ENCODE data around the gene TMC6.
"Not testable (repeated sequence)": the region's sequence is repeated elsewhere in the genome, so short reads cannot be mapped to it uniquely, and the experiment has no call there.

TMC6 gene

DNA sequence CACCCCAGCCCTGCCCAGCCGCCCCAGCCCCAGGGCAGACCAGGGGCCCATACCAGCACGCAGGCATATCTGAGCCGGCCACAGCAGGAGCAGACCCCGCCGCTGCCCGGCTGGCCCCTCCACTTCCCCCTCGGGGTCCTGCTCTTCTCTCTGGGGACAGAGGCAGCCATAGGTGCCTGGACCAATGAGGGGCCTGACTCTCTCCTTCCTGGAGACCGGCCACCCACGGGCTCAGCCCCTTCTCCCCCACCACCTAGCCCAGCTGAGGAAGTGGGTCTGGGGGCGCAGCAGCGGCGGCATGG is 3.8 kb downstream of the TMC6 start:
- no peak for DNase-seq (ENCODE audit: low read depth in 2 of 2)

- no peak for DNase-seq (ENCODE audit: low read depth in 2 of 2)
These were observed 4.3 kb downstream of the TMC6 start for GRCh38 chr17:78124081-78124835.

- DNase-seq (ENCODE audit: low read depth in 2 of 2), result no peak
These were observed 5.2 kb downstream of the TMC6 start for GRCh38 chr17:78123258-78123929.

DNA sequence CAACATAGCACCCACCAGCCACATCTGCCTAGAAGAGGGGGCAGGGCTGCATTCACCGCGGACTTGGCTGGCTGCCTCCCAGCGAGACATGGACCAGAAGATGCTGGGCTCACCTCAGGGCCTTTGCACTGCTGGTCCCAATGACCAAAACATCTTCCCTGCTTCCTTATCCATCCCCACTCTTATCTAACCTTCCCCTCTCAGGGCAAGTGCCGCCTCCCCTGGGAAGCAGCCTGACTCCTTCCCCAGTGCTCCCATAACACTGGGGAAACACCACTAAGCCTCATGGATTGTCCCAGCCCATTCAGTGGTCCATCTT is 5.7 kb downstream of the TMC6 start:
- DNase-seq (ENCODE audit: low read depth in 2 of 2), result no peak

GRCh38 chr17:78122216-78122930 is 6.2 kb downstream of the TMC6 start:
- DNase-seq (ENCODE audit: low read depth in 2 of 2), result no peak

DNA sequence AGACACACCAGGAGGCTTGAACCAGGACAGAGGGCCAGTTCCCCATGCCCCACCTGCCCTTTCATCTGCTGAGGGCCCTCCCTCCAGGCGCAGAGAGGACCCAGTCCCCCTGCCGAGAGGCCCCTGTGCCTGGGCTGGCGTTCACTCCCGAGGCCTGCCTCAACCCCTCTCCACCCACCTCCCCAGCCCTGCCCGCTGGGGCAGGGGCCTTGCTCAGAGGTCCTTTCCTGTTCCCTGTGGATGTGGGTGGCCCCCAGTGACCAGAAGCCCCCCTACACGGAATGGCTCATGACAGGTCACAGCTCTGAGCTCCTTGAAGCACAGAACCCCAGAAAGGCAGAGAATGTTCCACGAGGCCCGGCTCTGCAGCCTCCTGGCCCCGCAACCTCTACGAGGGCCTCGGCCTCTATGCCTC is 6.7 kb downstream of the TMC6 start:
- DNase-seq (ENCODE audit: low read depth in 2 of 2), result no peak

DNA sequence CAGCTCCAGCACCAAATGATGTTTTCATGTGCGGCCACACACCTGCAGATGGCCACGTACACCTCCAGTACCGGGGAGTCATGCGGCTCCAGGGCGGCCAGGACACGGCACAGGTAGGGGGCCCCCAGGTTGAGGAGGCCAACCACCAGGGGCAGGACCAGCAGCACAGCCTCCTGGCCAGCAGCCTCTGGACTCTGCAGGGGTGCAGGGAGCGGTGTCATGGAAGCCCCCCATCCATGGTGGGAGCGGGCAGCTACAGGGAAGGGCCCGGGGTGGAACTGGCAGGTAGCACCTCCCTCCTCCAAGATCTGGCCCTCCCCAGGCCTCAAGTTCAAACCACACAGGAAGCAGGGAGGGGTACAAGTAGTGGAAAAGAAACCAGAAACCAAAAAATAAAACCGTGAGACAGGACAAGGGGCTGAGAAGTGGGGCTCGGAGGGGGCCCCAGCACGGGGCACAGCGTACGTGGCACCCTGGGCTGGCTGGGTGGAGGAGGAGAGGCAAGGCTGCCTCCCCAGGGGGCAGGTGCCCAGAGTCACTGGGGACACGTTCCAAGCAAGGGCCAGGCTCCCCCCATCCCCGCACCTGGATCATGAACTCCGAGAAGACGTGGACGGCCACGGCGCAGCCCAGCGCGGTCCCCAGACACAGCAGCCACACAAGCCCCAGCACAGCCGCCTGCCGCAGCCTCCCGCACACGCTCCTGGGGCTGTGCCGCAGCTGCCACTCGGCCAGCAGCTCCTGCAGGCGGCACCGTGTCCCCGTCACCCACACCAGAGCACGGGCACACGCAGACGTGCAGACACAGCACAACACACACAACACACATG is 7.4 kb downstream of the TMC6 start:
- no peak for DNase-seq (ENCODE audit: low read depth in 2 of 2)

DNA sequence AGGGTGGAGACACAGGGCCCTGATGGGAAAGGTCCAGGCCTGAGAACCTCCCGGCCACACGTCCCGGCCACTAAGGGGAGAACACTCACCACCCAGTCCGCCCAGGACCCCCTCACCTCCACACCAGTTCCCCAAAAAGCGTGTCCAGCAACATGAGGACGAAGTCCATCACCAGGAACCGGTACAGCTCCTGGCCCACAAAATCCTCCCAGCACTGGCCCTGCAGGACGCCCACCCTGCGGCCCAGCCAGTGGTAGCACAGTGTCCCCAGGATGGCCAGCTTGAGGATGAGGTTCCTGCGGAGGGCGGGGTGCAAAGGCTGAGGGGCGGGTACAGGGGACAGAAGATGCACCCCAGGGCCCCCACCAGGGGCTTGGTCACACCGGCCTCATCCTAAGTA is 8.0 kb downstream of the TMC6 start:
- DNase-seq (ENCODE audit: low read depth in 2 of 2), result no peak

DNA sequence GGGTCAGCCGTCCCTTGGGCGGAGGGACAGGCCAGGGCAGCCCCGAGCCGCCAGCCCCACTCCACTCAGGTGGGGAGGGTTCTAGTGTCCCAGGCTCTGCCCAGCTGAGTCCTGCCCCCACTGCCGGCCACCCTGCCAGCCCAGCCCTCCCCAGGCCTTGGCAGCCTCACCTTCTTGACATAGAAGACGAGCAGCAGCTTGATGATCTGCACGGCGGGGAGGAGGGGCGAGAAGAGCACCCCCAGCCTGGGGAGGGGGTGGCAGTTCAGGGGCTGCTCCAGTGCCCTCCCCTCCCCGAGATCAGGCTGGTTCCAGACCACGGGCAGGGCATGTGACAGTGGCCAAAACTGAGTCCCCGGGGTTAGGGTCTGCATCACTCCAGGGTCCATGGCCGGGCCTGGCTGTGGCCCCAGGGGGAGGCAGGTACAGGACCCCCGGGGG is 9.7 kb downstream of the TMC6 start:
- no peak for DNase-seq (ENCODE audit: low read depth in 2 of 2)

DNA sequence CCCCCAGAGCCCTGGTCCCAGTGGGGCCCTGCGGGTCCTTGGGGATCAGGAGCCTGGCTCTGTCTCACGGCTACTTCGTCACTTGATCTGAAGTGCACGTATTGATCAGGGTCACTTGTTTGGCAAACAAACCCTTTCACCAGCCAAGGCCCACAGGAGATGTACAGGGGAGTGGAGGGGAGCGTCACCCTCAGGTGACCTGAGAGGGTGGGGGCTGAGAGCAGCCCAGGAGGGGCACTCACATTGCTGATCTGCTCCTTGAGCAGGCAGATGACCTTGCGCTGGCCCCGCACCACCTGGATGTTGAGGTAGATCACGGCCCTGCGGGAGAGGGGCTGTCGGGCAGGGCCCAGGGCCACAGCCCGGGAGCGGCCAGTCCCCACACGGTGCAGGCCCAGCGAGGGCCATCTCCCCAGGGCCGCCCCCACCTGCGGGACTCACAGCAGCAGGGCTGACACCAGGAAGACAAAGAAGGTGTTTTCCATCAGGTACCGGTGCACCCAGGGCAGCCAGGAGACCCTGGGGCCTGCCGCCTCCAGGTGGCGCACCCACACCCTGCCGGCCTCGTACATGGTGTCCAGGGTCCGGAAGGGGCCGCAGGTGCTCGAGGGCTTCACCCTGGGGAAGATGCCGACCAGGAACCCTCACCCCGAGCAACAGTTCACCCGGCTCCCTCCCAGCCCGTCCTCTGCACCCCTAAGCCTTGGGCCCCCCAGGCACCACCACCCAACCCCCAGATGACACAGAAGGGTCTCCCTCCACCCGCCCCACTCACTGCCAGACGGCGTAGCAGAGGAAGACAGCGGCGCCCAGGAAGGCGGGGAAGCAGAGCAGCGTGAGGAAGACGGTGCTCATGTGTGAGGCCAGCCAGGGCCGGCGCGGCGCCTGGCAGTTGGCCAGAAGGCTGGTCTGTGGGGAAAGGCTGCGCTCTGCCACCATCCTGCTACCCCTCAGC is 11.3 kb downstream of the TMC6 start:
- DNase-seq (ENCODE audit: low read depth in 2 of 2), result no peak

DNA sequence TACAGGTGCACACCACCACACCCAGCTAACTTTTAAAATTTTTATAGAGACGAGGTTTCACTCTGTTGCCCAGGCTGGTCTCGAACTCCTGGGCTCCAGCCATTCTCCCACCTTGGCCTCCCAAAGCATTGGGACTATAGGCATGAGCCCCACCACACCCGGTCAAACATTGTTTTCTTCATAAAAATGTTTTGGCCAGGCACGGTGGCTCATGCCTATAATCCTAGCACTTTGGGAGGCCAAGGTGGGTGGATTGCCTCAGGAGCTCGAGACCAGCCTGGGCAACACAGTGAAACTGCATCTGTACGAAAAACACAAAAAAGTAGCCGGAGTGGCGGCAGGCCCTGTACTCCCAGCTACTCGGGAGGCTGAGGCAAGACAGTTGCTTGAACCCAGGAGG is 12.1 kb downstream of the TMC6 start:
- no peak for DNase-seq (ENCODE audit: low read depth in 2 of 2)

DNA sequence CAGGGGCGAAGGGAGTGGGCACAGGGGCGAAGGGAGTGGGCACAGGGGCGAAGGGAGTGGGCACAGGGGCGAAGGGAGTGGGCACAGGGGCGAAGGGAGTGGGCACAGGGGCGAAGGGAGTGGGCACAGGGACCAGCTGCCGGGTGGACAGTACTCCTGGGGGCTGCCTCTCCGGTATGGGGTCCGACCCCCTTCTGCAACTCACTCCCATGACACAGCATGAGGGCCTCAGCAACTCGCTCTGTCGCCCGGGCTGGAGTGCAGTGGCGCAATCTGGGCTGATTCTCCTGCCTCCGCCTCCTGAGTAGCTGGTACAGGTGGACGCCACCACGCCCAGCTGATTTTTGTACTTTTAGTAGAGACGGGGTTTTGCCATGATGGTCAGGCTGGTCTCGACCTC is 12.8 kb downstream of the TMC6 start:
- DNase-seq (ENCODE audit: low read depth in 2 of 2), result not testable (repeated sequence)

GRCh38 chr17:78114831-78115723 is 13.5 kb downstream of the TMC6 start:
- DNase-seq (ENCODE audit: low read depth in 2 of 2), result no peak

DNA sequence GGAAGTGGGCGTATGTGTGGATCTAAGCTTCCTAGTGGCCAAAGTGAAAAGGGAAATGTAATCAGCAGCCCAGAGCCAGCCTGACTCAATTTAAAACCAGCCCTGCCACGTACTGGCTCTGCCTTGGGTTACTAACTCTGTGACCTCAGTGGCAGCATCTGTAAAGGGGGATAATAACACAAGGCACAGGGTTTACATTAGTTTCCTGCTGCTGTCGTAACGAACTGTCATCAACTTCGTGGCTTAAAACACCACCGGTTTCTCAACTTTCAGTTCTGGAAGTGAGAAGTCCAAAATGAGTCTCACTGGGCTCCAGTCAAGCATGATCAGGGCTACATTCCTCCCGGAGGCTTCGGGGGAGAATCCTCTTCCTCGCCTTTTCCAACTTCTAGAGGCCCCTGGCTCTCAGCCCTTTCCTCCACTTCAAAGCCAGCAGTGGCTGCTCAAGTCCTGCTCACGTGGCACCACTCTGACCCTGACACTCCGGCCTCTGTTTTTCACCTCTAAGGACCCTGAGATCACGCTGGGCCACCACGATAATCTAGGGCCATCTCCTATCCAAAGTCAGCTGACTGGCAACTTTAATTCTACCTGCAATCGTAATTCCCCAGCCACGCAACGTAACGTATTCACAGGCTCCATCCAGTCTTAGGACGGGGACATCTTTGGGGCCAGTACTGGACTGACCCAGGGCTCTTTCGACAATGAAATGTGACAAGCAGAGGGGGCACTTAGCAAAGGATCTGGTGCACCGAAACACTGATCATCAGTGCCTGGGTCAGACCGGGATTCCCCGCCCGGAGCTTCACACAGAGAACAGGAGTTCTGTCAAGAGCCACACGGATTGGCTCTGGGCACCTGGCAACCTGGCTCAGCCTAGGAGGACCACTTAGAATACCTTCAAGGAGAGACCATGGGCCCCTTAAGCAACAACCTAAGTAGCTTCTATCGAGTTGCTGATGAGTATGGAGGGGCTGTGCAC is 14.5 kb downstream of the TMC6 start:
- DNase-seq (ENCODE audit: low read depth in 2 of 2), result no peak

GRCh38 chr17:78112518-78113471 is 15.8 kb downstream of the TMC6 start:
- peak; percentile 57 to 64 for DNase-seq (ENCODE audit: low read depth in 2 of 2)

DNA sequence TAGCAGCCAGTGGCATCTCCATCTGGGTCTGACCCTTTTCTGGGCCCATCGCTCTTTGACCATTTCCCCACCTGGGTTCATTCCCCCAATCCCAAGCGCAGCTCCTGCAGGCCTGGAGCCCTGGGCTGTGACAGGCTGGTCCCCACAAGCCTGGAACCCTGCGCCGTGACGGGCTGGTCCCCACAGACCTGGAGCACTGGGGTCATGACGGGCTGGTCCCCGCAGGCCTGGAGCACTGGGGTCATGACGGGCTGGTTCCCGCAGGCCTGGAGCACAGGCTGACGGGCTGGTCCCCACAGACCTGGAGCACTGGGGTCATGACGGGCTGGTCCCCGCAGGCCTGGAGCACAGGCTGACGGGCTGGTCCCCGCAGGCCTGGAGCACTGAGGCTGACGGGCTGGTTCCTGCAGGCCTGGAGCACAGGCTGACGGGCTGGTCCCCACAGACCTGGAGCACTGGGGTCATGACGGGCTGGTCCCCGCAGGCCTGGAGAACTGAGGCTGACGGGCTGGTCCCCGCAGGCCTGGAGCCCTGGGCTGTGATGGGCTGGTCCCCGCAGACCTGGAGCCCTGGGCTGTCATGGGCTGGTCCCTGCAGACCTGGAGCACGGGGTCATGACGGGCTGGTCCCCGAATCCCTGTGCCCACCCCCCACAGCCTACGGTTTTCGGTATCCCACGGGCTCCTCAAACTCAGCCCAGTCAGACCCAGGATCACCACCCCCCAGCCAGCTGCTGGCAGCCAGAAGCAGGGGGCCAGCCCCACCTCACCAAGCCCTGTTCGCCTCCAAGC is 16.6 kb downstream of the TMC6 start:
- DNase-seq (ENCODE audit: low read depth in 2 of 2), result no peak
